Transverse colon (tissue), 4 donors: ENCODE data around the gene LARP4B.
A peak's percentile ranks its signal among the peaks of the same experiment; 100 is the strongest.

Experiments used
- CTCF ChIP-seq, 5 experiments: fragments of 200-600 bp in 3 of 5; fragments of 450-650 bp in 2 of 5; sonication (generic) in 3 of 5; IDR thresholded peaks; 1 replicate in 2 of 5; 2 replicates in 3 of 5; pipeline ENCODE4 v1.5.1; 2016 to 2017; ENCODE audit warnings: antibody characterized with exemption in 5 of 5, inconsistent platforms in 3 of 5, mild to moderate bottlenecking in 2 of 5, moderate library complexity in 1 of 5
- POLR2AphosphoS5 ChIP-seq, 3 donors: sonication (generic); formaldehyde crosslinking; IDR thresholded peaks; one replicate each; pipeline ENCODE4 v1.6.1; 2016; ENCODE audit warnings: antibody characterized with exemption in 3 of 3

GRCh38 chr10:810351-810846 is 121.1 kb downstream of the LARP4B start:
- no peak for TF ChIP-seq POLR2AphosphoS5 (IDR thresholded peaks at IDR 0.05)
- peak; percentile 17 to 35 (median 24) for TF ChIP-seq CTCF (IDR thresholded peaks at IDR 0.05)
